OCI-LY1 (cell line): Measurements from ENCODE around the gene CCDC87.

Experiments used
- H2AFZ ChIP-seq: fragments of 200-600 bp; sonication (generic), shearing (Covaris generic); 2 replicates; pipeline ENCODE4 v1.6.0; 2014; ENCODE audit warnings: antibody characterized with exemption, mild to moderate bottlenecking, low read length
- H3F3A ChIP-seq: fragments of 200-600 bp; sonication (generic), shearing (Covaris generic); 2 replicates; pipeline ENCODE4 v1.6.0; 2014; ENCODE audit warnings: mild to moderate bottlenecking, antibody characterized with exemption, low read length, moderate library complexity; ENCODE audit not compliant: insufficient read depth
- H3K27ac ChIP-seq: fragments of 200-600 bp; sonication (generic); 2 replicates; pipeline ENCODE4 v1.5.1; 2014; ENCODE audit warnings: low read length, mixed run types, mild to moderate bottlenecking, low read depth; ENCODE audit not compliant: poor library complexity, severe bottlenecking
- H3K27me3 ChIP-seq: fragments of 200-600 bp; sonication (generic); 2 replicates; pipeline ENCODE4 v1.6.0; 2014; ENCODE audit warnings: antibody characterized with exemption, mild to moderate bottlenecking, low read length, moderate library complexity; ENCODE audit not compliant: insufficient read depth
- H3K36me3 ChIP-seq: fragments of 200-600 bp; sonication (generic); 2 replicates; pipeline ENCODE4 v1.6.1; 2014; ENCODE audit warnings: mild to moderate bottlenecking, antibody characterized with exemption, low read length, moderate library complexity, mixed read lengths; ENCODE audit not compliant: insufficient read depth
- H3K4me1 ChIP-seq: fragments of 200-600 bp; sonication (generic); 2 replicates; pipeline ENCODE4 v1.5.1; 2014; ENCODE audit warnings: mild to moderate bottlenecking, low read length, moderate library complexity; ENCODE audit not compliant: insufficient read depth, severe bottlenecking
- H3K4me2 ChIP-seq: fragments of 200-600 bp; sonication (generic), shearing (Covaris generic); 2 replicates; pipeline ENCODE4 v1.6.1; 2014; ENCODE audit warnings: low read length
- H3K4me3 ChIP-seq: fragments of 200-600 bp; sonication (generic); 2 replicates; pipeline ENCODE4 v1.5.1; 2014; ENCODE audit warnings: low read length, low read depth, mild to moderate bottlenecking, mixed read lengths; ENCODE audit not compliant: poor library complexity, severe bottlenecking
- H3K79me2 ChIP-seq: fragments of 200-600 bp; shearing (Covaris generic); 2 replicates; pipeline ENCODE4 v1.6.1; 2016; ENCODE audit warnings: mixed run types, low read length, mixed read lengths; ENCODE audit not compliant: insufficient read depth
- H3K9ac ChIP-seq: fragments of 200-600 bp; sonication (generic), shearing (Covaris generic); 2 replicates; pipeline ENCODE4 v1.6.1; 2014; ENCODE audit warnings: mild to moderate bottlenecking, low read length, mixed read lengths
- H3K9me2 ChIP-seq: fragments of 200-600 bp; sonication (generic), shearing (Covaris generic); 2 replicates; pipeline ENCODE4 v1.6.1; 2014; ENCODE audit warnings: low read depth, mild to moderate bottlenecking, low read length, mixed read lengths
- H3K9me3 ChIP-seq: fragments of 200-600 bp; shearing (Covaris generic); 2 replicates; pipeline ENCODE4 v1.6.1; 2014; ENCODE audit warnings: low read length, mixed read lengths
- H4K20me1 ChIP-seq: fragments of 200-600 bp; sonication (generic), shearing (Covaris generic); 2 replicates; pipeline ENCODE4 v1.6.0; 2016; ENCODE audit warnings: mild to moderate bottlenecking, low read length; ENCODE audit not compliant: insufficient read depth
- EZH2 ChIP-seq: fragments of 200-600 bp; sonication (generic), shearing (Covaris generic); IDR thresholded peaks from 2 replicates; pipeline ENCODE4 v1.8.0; 2017; ENCODE audit warnings: borderline replicate concordance, mixed run types, mild to moderate bottlenecking, antibody characterized with exemption, low read length, moderate library complexity, mixed read lengths
- TF ChIP-seq, protein P1 (sequence below): fragments of 200-600 bp; sonication (generic), shearing (Covaris generic); IDR thresholded peaks from 2 replicates; pipeline ENCODE4 v1.5.1; 2017; ENCODE audit warnings: mild to moderate bottlenecking, antibody characterized with exemption, low read length, moderate library complexity, mixed read lengths

Gene CCDC87

DNA sequence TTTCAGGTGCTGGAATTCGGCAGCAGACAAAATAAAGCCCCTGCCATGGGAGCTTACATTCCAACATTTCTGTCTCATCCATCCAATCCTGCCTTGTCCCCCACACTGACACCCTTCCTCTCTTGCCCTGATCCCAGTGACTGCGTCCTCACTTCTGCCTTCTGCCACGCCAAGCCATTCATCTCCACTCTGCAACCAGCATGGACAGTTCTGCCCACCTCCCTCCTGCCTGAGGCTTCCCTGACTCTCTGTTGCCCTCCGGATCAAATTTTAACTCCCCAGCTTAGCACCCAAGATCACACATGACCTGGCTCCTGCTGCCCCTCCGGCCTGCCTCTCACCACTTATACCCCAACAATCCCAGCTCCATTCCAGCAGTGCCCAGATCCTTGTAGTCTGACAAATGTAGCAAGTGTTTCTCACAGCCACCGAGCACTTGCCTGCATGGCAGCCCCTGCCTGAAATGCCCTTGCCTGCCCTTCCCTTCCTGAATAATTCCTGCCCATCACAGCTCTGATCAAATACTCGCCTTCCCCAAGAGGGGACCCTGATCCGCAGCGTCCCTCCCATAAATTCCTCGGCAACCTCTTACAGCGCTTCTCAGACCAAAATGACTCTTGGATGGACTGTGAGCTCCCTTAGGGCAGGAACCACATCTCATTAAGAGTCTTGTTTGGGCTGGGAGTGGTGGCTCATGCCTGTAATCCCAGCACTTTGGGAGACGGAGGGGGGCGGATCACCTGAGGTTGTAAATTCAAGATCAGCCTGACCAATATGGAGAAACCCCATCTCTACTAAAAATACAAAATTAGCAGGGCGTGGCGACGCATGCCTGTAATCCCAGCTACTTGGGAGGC lies 43.9 kb downstream of the CCDC87 start:
- Histone ChIP-seq H3K79me2 (no peaks in the 10 kb centered on the region), H3F3A (no peaks in the 10 kb centered on the region), H3K27ac (no peak overlapping the region), H3K36me3 (no peaks in the 10 kb centered on the region), H3K9ac (no peak overlapping the region), H3K4me1 (peaks cover 25% of the 10 kb centered on the region), H3K4me2 (no peak overlapping the region), H4K20me1 (no peaks in the 10 kb centered on the region), H3K9me2 (no peaks in the 10 kb centered on the region), H3K9me3 (no peaks in the 10 kb centered on the region), H3K27me3 (0 out of 2 replicates have a peak, but pooled peaks cover 3% of the 10 kb centered on the region), H2AFZ (no peak overlapping the region), H3K4me3 (no peak overlapping the region)
- TF ChIP-seq, protein P1, sequence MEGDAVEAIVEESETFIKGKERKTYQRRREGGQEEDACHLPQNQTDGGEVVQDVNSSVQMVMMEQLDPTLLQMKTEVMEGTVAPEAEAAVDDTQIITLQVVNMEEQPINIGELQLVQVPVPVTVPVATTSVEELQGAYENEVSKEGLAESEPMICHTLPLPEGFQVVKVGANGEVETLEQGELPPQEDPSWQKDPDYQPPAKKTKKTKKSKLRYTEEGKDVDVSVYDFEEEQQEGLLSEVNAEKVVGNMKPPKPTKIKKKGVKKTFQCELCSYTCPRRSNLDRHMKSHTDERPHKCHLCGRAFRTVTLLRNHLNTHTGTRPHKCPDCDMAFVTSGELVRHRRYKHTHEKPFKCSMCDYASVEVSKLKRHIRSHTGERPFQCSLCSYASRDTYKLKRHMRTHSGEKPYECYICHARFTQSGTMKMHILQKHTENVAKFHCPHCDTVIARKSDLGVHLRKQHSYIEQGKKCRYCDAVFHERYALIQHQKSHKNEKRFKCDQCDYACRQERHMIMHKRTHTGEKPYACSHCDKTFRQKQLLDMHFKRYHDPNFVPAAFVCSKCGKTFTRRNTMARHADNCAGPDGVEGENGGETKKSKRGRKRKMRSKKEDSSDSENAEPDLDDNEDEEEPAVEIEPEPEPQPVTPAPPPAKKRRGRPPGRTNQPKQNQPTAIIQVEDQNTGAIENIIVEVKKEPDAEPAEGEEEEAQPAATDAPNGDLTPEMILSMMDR, result no peak
- no peak for TF ChIP-seq EZH2

DNA sequence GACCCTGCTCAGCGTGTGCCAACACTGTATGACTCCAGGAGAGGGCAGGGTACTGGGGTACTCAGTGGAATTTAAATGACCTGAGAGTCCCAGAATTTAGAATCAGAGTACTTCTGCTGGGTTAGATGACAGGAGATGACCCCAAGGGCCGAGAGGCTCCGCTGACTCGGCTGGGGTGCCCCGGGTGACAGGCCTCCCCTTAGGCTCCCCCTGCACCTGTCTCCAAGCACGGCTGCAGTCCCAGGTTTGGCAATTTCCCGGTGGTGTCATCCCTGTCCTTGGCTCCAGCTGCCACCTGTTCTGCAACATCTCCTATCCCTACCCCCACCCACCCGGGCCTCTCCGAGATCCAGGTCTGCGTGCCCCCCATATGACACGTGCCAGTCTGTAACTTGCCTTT lies 44.8 kb downstream of the CCDC87 start:
- no peaks in the 10 kb centered on the region; the same call in 1 of the 2 replicates for H3K36me3 ChIP-seq
- H3K79me2 ChIP-seq, result no peaks in the 10 kb centered on the region
- TF ChIP-seq, protein P1, result no peak
- no peak for TF ChIP-seq EZH2
- H3K4me1 ChIP-seq, result peaks cover 33% of the 10 kb centered on the region
- no peak overlapping the region for H3K27ac ChIP-seq
- no peaks in the 10 kb centered on the region for H3K9me3 ChIP-seq
- H2AFZ ChIP-seq, result no peak overlapping the region
- H3K4me2 ChIP-seq, result no peak overlapping the region
- 0 out of 2 replicates have a peak, but pooled peaks cover 3% of the 10 kb centered on the region for H3K27me3 ChIP-seq
- H3K9ac ChIP-seq, result no peak overlapping the region
- no peaks in the 10 kb centered on the region for H3K9me2 ChIP-seq
- H3F3A ChIP-seq, result no peaks in the 10 kb centered on the region
- H4K20me1 ChIP-seq, result no peaks in the 10 kb centered on the region
- no peak overlapping the region for H3K4me3 ChIP-seq

DNA sequence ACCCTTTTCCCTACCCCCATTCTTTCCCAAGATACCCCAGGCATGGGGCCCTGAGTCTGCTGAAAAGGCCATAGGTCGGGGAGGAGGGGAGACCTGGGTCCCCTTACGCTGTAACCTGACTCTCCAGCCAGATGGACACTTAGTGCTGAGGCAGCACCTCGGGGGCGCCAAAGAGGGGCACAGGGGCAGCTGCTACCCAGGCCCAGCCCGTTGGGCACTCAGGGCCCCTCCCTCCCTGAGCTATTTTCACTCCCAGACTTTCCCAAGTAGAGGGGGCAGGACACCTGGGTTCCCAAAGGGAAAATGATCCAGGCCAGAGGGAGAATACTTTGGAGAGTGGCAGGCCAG lies 45.2 kb downstream of the CCDC87 start:
- Histone ChIP-seq H3K4me3 (no peak overlapping the region), H3K4me1 (peaks cover 33% of the 10 kb centered on the region), H2AFZ (no peak overlapping the region), H3K4me2 (no peak overlapping the region), H3F3A (no peaks in the 10 kb centered on the region), H3K9me3 (no peaks in the 10 kb centered on the region), H3K36me3 (no peaks in the 10 kb centered on the region; the same call in 1 of the 2 replicates), H3K9ac (no peak overlapping the region), H3K9me2 (no peaks in the 10 kb centered on the region), H3K79me2 (no peaks in the 10 kb centered on the region), H3K27ac (no peak overlapping the region), H3K27me3 (0 out of 2 replicates have a peak, but pooled peaks cover 3% of the 10 kb centered on the region), H4K20me1 (no peaks in the 10 kb centered on the region)
- TF ChIP-seq, protein P1, result no peak
- TF ChIP-seq EZH2, result no peak
